LNCaP clone FGC (cell line): ENCODE results near the gene PLA1A.

ENCODE experiments used
- DNase-seq: peaks from one replicate; pipeline ENCODE4 v3.0.0-alpha.2; 2011; ENCODE audit warnings: low read depth
- H3K4me3 ChIP-seq: 2 replicates; pipeline ENCODE4 v1.5.1; 2011; ENCODE audit warnings: mild to moderate bottlenecking, low read depth, low read length, control low read depth
- TF ChIP-seq, protein P1 (sequence below): IDR thresholded peaks from 2 replicates; pipeline ENCODE4 v1.5.1; 2012; ENCODE audit warnings: mild to moderate bottlenecking; ENCODE audit not compliant: control insufficient read depth, insufficient read depth; ENCODE audit errors: extremely low read depth

Gene PLA1A

GRCh38 chr3:119596398-119596797 lies 1.3 kb upstream of the PLA1A start:
- TF ChIP-seq, protein P1, sequence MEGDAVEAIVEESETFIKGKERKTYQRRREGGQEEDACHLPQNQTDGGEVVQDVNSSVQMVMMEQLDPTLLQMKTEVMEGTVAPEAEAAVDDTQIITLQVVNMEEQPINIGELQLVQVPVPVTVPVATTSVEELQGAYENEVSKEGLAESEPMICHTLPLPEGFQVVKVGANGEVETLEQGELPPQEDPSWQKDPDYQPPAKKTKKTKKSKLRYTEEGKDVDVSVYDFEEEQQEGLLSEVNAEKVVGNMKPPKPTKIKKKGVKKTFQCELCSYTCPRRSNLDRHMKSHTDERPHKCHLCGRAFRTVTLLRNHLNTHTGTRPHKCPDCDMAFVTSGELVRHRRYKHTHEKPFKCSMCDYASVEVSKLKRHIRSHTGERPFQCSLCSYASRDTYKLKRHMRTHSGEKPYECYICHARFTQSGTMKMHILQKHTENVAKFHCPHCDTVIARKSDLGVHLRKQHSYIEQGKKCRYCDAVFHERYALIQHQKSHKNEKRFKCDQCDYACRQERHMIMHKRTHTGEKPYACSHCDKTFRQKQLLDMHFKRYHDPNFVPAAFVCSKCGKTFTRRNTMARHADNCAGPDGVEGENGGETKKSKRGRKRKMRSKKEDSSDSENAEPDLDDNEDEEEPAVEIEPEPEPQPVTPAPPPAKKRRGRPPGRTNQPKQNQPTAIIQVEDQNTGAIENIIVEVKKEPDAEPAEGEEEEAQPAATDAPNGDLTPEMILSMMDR: no peak
- DNase-seq: no peak
- no peak overlapping the region for H3K4me3 ChIP-seq

- no peak overlapping the region for H3K4me3 ChIP-seq
- no peak for DNase-seq
- TF ChIP-seq, protein P1: no peak
These were observed 869 bp downstream of the PLA1A start for GRCh38 chr3:119598410-119599098.

DNA sequence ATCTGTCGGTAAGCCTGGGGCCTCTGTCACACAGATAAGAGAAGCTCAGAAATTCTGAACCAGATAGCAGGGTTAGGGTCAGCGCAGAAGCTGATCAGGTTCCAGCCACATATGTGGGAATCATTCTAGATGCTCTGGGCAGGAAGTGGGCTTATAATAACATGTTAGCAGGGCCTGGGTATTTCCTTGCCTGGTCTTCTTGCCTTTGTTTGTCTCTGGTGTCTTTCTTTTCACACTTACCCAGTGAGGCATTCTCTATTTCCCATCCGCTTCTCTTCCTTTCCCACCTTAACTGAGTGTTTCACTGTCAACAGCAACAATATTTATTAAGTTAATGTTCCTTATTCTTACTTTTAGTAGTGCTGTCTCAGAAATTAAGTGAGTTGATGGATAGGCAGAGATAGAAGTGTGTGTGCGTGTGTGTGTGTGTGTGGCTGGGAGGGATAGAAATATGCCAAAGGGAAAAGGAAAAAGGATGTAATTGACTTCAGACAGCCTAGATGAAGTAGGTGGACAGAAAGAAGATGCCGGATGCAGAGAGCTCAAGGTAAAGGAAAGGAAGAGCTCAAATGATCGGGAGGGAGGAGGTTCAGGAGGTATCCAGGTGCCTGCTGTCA lies 2.0 kb downstream of the PLA1A start:
- H3K4me3 ChIP-seq: no peak overlapping the region
- TF ChIP-seq, protein P1: no peak
- DNase-seq: no peak

- no peak for DNase-seq
- no peak overlapping the region for H3K4me3 ChIP-seq
- TF ChIP-seq, protein P1: 0 out of 2 replicates have a peak, but pooled peaks have one; percentile 2
These were observed 3.0 kb downstream of the PLA1A start for GRCh38 chr3:119600732-119601131.

DNA sequence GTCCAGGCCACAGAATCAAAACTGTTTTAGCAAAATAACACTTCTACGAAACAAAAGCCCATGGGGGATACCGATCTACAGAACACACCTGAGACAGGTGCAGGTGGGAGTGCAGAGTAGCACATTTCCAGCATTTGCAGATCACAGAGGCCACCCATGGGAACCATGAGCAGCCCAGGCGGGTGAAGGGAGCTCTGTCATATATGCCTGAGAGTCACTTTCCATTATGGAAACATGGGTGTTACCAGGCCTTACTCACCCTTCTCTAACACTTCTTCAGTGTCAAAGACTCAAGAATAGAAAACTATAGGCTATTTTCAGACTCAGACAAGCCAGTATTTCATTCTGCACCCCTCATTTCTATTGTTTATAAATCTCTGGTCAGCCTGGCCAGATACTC lies 3.5 kb downstream of the PLA1A start:
- TF ChIP-seq, protein P1: no peak
- no peak for DNase-seq
- no peak overlapping the region for H3K4me3 ChIP-seq

GRCh38 chr3:119602676-119603075 lies 5.0 kb downstream of the PLA1A start:
- H3K4me3 ChIP-seq: no peak overlapping the region
- DNase-seq: no peak
- TF ChIP-seq, protein P1: no peak
